Thyroid gland (tissue), 4 donors: ENCODE measurements around the gene NOXA1.

Source experiments
- CTCF ChIP-seq, 6 experiments: fragments of 200-600 bp in 3 of 6; fragments of 450-650 bp in 3 of 6; sonication (generic) in 3 of 6; IDR thresholded peaks; one replicate each; pipeline ENCODE4 v1.5.1; 2016 to 2019; ENCODE audit warnings: antibody characterized with exemption in 6 of 6, mild to moderate bottlenecking in 2 of 6, inconsistent platforms in 1 of 6, moderate library complexity in 1 of 6
- POLR2A ChIP-seq, 2 donors: fragments of 450-650 bp; IDR thresholded peaks; one replicate each; pipeline ENCODE4 v1.6.1; 2017; ENCODE audit warnings: antibody characterized with exemption in 2 of 2, mild to moderate bottlenecking in 2 of 2, moderate library complexity in 1 of 2

- TF ChIP-seq POLR2A (IDR thresholded peaks at IDR 0.05) (no peak), CTCF (IDR thresholded peaks at IDR 0.05) (no peak)
These were observed 43.0 kb upstream of the NOXA1 start for GRCh38 chr9:137380171-137380570.
